Esophagus squamous epithelium (tissue), 5 donors: ENCODE data around the gene FLVCR1. TPM values are rescaled to one million over a fixed set of nuclear protein-coding genes. Genes with fewer than 3 reads are reported as not detected.
"Not testable (repeated sequence)": the region's sequence is repeated elsewhere in the genome, so short reads cannot be mapped to it uniquely, and the experiment has no call there.

Experiments used
- DNase-seq: peaks from one replicate; lab custom pipeline; 2025; lab: John Stamatoyannopoulos, UW
- H3K27ac ChIP-seq, 4 donors: fragments of 200-600 bp; sonication (generic); one replicate each; pipeline ENCODE4 v1.5.1; 2016 to 2019; ENCODE audit warnings: mild to moderate bottlenecking in 1 of 4
- H3K27me3 ChIP-seq, 4 donors: fragments of 200-600 bp; sonication (generic); 1 replicate in 3 of 4; 2 replicates in 1 of 4; pipeline versions ENCODE4 v1.5.1 to v1.6.0; 2017 to 2021; ENCODE audit warnings: antibody characterized with exemption in 1 of 4
- H3K36me3 ChIP-seq, 3 donors: fragments of 200-600 bp; sonication (generic); one replicate each; pipeline ENCODE4 v1.5.1; 2016 to 2019
- H3K4me1 ChIP-seq, 3 donors: fragments of 200-600 bp; sonication (generic); one replicate each; pipeline ENCODE4 v1.5.1; 2017 to 2019
- H3K4me3 ChIP-seq, 4 donors: fragments of 200-600 bp; sonication (generic); 1 replicate in 3 of 4; 2 replicates in 1 of 4; pipeline ENCODE4 v1.5.1; 2016 to 2019; ENCODE audit warnings: mild to moderate bottlenecking in 2 of 4, moderate library complexity in 1 of 4
- H3K9me3 ChIP-seq, 3 donors: fragments of 200-600 bp; sonication (generic); one replicate each; pipeline ENCODE4 v1.5.1; 2016 to 2019
- POLR2A ChIP-seq, 4 donors: fragments of 450-650 bp; IDR thresholded peaks; one replicate each; pipeline ENCODE4 v1.6.1; 2017; ENCODE audit warnings: antibody characterized with exemption in 4 of 4, mild to moderate bottlenecking in 4 of 4, moderate library complexity in 3 of 4
- WGBS, 2 donors: methylation state at CpG; one replicate each; pipeline ENCODE4 v1.1.5; 2018; 5-methylcytosine and 5-hydroxymethylcytosine counted together
- intact Hi-C: fragments of 100-400 bp; cut with DNase I; formaldehyde crosslinking; loops from one replicate; pipeline ENCODE4 v1.15.0; 2022
- total RNA-seq, 4 donors: library from RNA; depleted of rRNA; stranded (reverse); fragments of >200 nt; gene quantifications; one replicate each; pipeline ENCODE4 v1.1.0, GENCODE V29; 2016
- TF ChIP-seq, protein P1 (sequence below), 6 experiments: fragments of 450-650 bp in 4 of 6; fragments of 200-600 bp in 2 of 6; sonication (generic) in 2 of 6; IDR thresholded peaks; one replicate each; pipeline ENCODE4 v1.5.1; 2016 to 2019; ENCODE audit warnings: antibody characterized with exemption in 6 of 6, mild to moderate bottlenecking in 4 of 6, moderate library complexity in 4 of 6
- donor health status: DM: yes; HTN: yes; CAD: no.

The FLVCR1 gene
- total RNA-seq, 4 donors from 2014 or later: 2.4 to 8.0 (median 4.3) TPM

DNA sequence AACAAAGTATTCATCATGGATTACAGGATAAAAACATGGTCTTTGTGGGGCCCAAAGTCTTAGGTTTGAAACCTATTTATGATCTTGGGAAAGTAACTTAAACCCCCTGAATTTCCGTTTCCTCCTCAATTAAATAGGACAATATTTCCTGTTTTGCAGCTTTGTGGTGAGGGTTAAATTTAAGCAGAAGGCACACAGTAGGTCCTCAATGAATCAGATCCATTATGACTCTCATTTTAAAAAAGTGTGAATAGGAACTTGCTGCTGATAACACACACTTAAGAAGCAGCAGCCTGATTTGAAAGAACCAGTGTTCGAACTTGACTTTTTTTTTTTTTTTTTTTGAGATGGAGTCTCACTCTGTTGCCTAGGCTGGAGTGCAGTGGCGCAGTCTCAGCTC, 50.9 kb downstream of the FLVCR1 start:
- Histone ChIP-seq H3K27ac (no peak overlapping the region), H3K27me3 (no peaks in the 10 kb centered on the region), H3K4me3 (no peak overlapping the region), H3K9me3 (no peaks in the 10 kb centered on the region), H3K4me1 (no peaks in the 10 kb centered on the region), H3K36me3 (no peaks in the 10 kb centered on the region)
- no peak for DNase-seq
- intact Hi-C loops: no loop called here
- TF ChIP-seq POLR2A (IDR thresholded peaks at IDR 0.05): no peak
- TF ChIP-seq, protein P1, sequence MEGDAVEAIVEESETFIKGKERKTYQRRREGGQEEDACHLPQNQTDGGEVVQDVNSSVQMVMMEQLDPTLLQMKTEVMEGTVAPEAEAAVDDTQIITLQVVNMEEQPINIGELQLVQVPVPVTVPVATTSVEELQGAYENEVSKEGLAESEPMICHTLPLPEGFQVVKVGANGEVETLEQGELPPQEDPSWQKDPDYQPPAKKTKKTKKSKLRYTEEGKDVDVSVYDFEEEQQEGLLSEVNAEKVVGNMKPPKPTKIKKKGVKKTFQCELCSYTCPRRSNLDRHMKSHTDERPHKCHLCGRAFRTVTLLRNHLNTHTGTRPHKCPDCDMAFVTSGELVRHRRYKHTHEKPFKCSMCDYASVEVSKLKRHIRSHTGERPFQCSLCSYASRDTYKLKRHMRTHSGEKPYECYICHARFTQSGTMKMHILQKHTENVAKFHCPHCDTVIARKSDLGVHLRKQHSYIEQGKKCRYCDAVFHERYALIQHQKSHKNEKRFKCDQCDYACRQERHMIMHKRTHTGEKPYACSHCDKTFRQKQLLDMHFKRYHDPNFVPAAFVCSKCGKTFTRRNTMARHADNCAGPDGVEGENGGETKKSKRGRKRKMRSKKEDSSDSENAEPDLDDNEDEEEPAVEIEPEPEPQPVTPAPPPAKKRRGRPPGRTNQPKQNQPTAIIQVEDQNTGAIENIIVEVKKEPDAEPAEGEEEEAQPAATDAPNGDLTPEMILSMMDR (IDR thresholded peaks at IDR 0.05): no peak
- WGBS, 2 donors: 83 to 88% methylated on average over 3 of the region's 3 CpGs

DNA sequence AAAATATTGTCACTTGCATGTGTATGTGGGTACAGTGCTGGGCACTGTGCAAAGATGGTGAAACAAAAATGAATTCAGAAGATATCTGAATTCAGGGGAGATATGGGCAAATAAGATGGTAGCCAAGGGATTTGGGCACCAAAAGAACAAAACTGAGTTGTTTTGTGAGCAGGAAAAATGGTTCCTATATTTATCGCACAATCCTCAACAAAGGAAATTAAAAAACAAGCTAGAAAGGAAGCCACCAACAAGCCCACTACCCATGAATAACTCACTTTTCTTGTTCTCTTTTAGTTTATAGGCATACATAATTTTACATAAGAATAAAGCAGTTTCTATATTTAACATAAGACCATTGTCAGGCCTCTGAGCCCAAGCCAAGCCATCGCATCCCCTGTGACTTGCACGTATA, 51.6 kb downstream of the FLVCR1 start:
- Histone ChIP-seq H3K4me3 (no peak overlapping the region), H3K4me1 (no peaks in the 10 kb centered on the region), H3K36me3 (no peaks in the 10 kb centered on the region), H3K9me3 (no peaks in the 10 kb centered on the region), H3K27ac (no peak overlapping the region), H3K27me3 (no peaks in the 10 kb centered on the region)
- intact Hi-C loops: no loop called here
- TF ChIP-seq, protein P1 (IDR thresholded peaks at IDR 0.05): no peak
- TF ChIP-seq POLR2A (IDR thresholded peaks at IDR 0.05): no peak
- DNase-seq: no peak
- 91% methylated on average over 3 of the region's 3 CpGs for WGBS, 2 donors

DNA sequence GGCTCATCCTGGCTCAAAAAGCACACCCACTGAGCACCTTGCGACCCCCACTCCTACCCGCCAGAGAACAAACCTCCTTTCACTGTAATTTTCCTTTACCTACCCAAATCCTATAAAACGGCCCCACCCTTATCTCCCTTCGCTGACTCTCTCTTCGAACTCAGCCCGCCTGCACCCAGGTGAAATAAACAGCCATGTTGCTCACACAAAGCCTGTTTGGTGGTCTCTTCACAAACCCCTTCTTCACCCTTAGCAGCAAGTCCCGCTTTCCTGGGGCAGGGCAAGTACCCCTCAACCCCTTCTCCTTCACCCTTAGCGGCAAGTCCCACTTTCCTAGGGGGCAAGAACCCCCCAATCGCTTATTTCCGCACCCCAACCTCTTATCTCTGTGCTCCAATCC, 52.1 kb downstream of the FLVCR1 start:
- 69 to 86% methylated on average over 4 to 6 of the region's 10 CpGs for WGBS, 2 donors
- intact Hi-C loops, H3K36me3 ChIP-seq, H3K27ac ChIP-seq, H3K4me3 ChIP-seq, H3K9me3 ChIP-seq, H3K4me1 ChIP-seq, DNase-seq, H3K27me3 ChIP-seq: not testable (repeated sequence)

- H3K4me3 ChIP-seq, H3K36me3 ChIP-seq, H3K27me3 ChIP-seq, DNase-seq, intact Hi-C loops, H3K9me3 ChIP-seq, H3K27ac ChIP-seq: not testable (repeated sequence)
- H3K4me1 ChIP-seq: peaks cover 0 to 11% (median 0%) of the 10 kb centered on the region in 3 donors
- 72 to 81% methylated on average over 3 of the region's 3 CpGs for WGBS, 2 donors
Measured at GRCh38 chr1:212913638-212914037, 55.6 kb downstream of the FLVCR1 start.

DNA sequence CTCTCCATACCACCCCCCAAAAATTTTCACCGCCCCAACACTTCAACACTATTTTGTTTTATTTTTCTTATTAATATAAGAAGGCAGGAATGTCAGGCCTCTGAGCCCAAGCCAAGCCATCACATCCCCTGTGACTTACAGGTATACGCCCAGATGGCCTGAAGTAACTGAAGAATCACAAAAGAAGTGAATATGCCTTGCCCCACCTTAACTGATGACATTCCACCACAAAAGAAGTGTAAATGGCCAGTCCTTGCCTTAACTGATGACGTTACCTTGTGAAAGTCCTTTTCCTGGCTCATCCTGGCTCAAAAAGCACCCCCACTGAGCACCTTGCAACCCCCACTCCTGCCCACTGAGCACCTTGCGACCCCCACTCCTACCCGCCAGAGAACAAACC, 56.0 kb downstream of the FLVCR1 start:
- intact Hi-C loops: not testable (repeated sequence)

GRCh38 chr1:212914789-212915188, 56.7 kb downstream of the FLVCR1 start:
- peaks cover 0 to 11% (median 0%) of the 10 kb centered on the region in 3 donors for H3K4me1 ChIP-seq
- whole genome bisulfite sequencing, 2 donors: 51 to 57% methylated on average over 3 of the region's 3 CpGs
- DNase-seq: no peak
- TF ChIP-seq, protein P1 (IDR thresholded peaks at IDR 0.05): no peak
- TF ChIP-seq POLR2A (IDR thresholded peaks at IDR 0.05): no peak
- peaks cover 0 to 9% (median 0%) of the 10 kb centered on the region in 4 donors for H3K27me3 ChIP-seq
- intact Hi-C loops: no loop called here
- no peak overlapping the region for H3K27ac ChIP-seq
- H3K4me3 ChIP-seq: no peak overlapping the region
- no peaks in the 10 kb centered on the region for H3K36me3 ChIP-seq
- H3K9me3 ChIP-seq: no peaks in the 10 kb centered on the region

More for the DNA sequence above, 56.0 kb downstream of the FLVCR1 start:
- H3K36me3 ChIP-seq, H3K9me3 ChIP-seq, DNase-seq, H3K4me3 ChIP-seq, H3K27ac ChIP-seq, H3K27me3 ChIP-seq: not testable (repeated sequence)
- peaks cover 0 to 11% (median 0%) of the 10 kb centered on the region in 3 donors for H3K4me1 ChIP-seq
- 78 to 82% methylated on average over 2 to 3 of the region's 5 CpGs for WGBS, 2 donors
